ENCODE data around the gene PLBD1.

GRCh38 chr12:14611640-14612203 is 44.0 kb upstream of the PLBD1 start:
- no peak for TF ChIP-seq CTCF (optimal IDR thresholded peaks at IDR 0.05 in 1 of 3, IDR thresholded peaks at IDR 0.05 in 1 of 3, conservative IDR thresholded peaks at IDR 0.05 in 1 of 3; ENCODE audit: extremely low read depth in 1 of 3, insufficient read depth in 2 of 3, low read length in 3 of 3)
- TF ChIP-seq EZH2 (IDR thresholded peaks at IDR 0.05; ENCODE audit: low read length), result no peak

All from keratinocyte (primary cell).